GM12873 (cell line): ENCODE measurements around the gene SNRPA.

Experiments
- CTCF ChIP-seq: IDR thresholded peaks from 2 replicates; pipeline ENCODE4 v1.5.1; 2012; ENCODE audit warnings: low read depth, mild to moderate bottlenecking, moderate library complexity, low read length, control low read depth; ENCODE audit not compliant: insufficient read depth; ENCODE audit errors: missing control alignments

The SNRPA gene

GRCh38 chr19:40810160-40810559 is 59.2 kb downstream of the SNRPA start:
- TF ChIP-seq CTCF, result no peak

- TF ChIP-seq CTCF, result no peak
These were observed 60.7 kb downstream of the SNRPA start for GRCh38 chr19:40811478-40812341.

- TF ChIP-seq CTCF, result no peak
These were observed 62.2 kb downstream of the SNRPA start for GRCh38 chr19:40813182-40813581.
